SKM-1 (cell line): Measurements from ENCODE around the gene MROH2A.
"Not testable (repeated sequence)": the region's sequence is repeated elsewhere in the genome, so short reads cannot be mapped to it uniquely, and the experiment has no call there.

Experiments used
- DNase-seq: peaks from one replicate; lab custom pipeline; 2025; ENCODE audit not compliant: unreplicated experiment; lab: John Stamatoyannopoulos, UW

MROH2A gene

DNA sequence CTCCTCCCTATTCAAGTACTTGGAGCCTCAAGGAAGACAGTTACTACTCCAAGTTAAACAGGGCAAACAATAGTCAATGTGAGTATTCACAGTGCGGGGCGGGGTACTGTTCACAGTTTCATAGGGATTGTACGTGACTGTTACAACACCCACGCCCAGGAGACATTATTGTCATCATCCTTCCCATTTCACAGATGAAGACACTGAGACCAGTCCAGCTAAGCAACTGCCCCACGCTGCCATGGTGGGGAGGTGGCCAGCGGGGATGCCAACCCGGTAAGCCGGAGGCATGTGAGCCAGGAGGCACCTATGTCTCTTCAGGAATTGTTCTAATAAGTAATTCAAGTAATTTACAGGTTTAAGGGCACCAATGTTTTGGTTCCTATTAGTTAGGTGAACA is 75.2 kb downstream of the MROH2A start:
- DNase-seq, result no peak

DNA sequence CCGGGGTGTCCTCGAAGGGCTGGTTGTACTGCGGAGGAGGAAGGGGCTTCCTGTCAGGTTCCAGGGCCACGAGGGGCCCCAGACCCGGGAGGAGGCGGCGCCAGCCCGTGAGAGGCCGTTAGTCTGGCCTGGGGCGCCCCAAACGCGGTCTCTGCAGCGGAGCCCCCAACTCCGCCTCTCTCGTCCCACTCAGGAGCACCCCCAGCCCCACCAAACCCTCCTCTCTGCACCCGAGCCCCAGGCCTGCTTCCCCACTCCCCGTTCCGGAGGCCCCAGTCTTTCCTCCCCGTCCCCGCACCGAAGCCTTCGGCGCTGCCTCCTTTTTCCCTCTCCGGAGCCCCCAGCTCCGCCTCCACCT is 75.7 kb downstream of the MROH2A start:
- no peak for DNase-seq

DNA sequence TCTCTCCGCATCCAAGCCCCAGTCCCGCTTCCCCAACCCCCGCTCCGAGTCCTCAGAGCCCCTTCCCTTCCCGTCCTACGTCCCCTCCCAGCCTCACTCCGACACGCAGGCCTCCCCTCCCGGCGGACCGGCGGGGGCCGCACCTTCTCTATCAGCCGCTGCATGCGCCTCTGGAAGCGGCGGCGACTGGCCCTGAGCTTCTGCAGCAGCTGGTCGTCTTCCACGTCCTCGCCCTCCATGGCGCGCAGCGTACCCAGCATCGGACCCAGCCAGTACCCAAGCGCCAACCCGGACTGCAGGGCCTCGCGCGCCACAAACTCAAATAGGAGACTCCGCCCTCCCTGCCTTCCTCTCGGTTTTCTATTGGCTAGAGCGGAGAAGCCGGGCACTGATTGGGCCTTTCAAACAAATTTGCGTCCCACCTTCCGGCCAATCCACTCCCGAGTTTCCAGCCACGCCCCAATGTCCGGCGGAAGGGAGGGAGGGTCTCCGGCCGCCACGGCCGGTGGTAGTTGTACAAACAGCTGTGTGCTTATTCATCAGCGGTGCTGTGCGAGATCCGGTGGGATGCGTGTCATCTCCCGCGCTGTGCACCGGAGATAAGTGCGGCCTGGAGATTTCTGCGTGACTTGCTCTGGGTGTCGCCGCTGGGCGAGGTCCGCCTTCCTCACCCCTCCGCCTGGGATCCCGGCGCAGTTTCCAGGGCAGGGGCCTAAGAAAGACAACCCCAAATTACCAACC is 76.3 kb downstream of the MROH2A start, which contains the start of gene HJURP:
Gene HJURP, minus strand, starts transcription at position 295 of the 741 bp plus-strand sequence. Its CDS starts 35 bp downstream, at position 260.
- DNase-seq, result peak; percentile 93

DNA sequence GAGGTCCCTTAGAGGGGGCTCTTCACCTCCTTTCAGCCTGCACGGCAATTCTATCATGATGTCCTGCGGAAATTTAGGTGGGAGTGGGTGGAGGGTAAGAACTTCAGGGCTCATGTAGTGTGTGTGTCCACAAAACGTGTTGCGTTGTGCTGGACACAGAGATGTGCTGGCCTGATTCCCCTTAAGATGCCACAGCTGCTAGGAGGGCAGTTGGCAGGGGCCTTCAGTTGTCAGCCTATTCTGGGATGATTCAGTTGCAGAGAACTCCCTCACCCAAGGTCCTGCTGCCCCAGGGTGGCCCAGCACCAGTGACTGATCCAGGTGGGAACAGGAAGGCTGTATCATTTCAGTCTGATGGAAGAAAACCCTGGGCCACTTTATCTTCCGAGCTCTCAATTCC is 77.2 kb downstream of the MROH2A start:
- no peak for DNase-seq

DNA sequence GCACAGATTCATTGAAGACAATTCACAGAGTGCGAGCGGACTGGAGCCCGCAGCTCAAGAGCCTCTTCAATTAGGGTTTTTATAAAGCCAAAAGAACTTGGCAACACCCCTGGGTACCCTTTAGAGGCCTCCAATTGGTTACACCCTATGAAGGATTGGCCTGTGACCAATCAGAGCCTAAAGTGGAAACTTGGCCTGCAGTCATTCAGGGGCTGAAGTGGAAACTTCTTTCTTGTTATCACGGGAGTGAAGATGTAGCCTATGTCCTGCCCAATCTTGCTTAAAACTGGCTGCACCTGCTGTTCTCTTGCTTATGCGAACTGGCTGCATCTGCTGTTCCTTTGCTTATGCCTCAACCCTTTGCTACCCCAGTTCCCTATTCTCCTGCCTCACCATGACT is 78.1 kb downstream of the MROH2A start:
- DNase-seq, result no peak

DNA sequence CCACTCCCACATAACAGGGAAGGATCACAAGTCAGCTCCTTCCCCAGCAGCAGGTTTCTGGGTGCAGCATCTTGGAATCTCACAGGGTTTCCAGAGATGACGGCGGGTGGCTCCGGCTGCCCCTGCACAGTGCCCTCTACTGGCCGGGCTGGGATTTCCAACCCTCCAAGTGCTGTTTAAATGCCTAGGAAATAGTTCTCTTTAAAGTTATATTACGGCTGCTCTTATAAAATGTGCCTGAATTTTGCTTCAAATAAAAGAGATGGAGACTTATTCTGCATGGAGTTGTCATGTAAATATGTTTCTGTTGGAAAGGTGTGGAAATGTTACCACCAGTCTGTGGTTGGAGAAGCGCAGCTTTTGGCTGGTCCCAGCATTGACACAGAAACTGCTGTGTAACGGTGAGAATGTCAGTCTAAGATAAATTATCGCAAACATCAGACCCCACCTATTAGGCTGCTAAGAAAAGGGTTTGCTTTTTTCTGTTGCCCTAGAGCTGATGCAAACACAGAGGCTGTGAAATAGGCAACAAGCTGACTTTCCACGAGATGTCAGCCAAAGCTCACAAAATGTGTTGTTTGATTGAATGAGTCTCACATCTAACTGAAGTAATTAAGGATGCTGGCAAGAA is 79.5 kb downstream of the MROH2A start:
- DNase-seq, result peak; percentile 14

DNA sequence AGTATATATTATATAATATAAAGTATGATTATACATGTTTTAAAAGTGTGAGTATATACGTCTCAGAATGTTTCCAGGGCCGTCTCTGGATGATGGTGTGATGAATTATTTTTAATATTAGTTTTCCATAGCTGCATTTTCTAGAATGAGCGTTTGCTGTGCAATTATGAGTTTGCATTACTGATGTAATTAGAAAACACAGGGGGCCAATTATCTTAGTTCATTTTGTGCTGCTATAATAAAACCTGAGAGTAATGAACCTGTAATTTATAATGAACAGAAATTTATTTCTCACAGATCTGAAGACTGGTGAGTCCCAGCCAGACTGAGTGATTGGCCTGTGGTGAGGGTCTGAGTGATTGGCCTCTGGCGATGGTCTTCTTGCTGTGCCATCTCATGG is 80.2 kb downstream of the MROH2A start:
- DNase-seq, result no peak

DNA sequence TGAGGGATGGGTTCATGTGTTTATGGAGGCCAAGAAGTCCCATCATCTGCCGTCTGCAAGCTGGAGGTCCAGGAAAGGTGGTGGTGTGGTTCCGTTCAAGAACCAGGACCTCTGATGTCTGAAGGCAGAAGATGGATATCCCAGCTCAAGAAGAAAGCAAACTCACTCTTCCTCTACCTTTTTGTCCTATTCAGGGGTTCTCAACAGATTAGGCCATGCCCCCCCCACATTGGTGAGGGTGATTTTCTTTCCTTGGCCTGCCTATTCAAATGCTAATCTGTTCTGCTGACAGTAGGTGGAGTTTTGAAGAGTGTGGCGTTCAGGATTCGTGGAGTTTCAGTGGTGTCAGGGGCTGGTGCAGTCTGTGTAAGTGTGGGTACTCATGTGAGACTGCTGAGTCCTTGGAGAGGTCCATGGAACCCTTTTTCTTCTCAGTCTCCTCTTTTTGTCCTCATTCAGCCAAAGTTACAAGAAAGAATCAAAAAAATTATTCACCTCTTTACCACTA is 84.2 kb downstream of the MROH2A start:
- no peak for DNase-seq

DNA sequence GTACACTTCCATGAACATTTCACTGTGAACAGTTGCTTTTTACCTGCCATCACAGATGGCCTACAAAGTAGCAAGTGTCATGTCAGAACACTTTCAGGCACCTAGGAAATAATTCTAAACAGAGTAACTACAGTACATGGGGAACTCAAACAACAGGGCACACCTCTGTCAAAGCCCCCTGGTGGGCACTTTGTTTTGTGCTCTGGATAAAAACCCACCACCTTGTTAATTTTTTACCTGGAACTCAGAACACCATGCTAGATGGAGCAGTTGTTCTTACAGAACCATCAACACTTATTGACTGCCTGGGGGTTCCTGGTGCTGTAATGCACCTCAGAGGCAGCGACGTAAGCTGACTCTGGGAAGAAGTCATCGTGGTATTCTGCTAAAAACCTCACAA is 87.7 kb downstream of the MROH2A start:
- DNase-seq, result no peak

DNA sequence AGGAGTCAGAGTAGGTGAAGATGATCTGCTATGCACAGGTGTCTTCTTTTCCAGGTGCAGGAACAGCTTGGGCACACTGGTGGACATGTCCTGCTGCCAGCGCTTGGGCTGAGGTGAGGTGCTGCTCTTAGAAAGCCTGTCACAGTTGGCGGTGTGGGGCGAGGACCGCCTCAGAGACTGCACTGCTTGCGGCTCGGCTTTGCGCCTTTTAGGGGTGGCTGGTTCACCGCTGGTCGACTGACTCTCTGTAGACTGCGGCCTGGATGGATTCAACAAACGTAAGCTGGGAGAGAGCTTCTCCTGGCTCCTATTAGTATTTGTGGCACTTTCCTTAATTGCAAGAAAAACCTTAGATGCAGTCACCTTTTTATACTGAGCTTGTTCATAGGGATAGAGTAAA is 88.3 kb downstream of the MROH2A start:
- no peak for DNase-seq

DNA sequence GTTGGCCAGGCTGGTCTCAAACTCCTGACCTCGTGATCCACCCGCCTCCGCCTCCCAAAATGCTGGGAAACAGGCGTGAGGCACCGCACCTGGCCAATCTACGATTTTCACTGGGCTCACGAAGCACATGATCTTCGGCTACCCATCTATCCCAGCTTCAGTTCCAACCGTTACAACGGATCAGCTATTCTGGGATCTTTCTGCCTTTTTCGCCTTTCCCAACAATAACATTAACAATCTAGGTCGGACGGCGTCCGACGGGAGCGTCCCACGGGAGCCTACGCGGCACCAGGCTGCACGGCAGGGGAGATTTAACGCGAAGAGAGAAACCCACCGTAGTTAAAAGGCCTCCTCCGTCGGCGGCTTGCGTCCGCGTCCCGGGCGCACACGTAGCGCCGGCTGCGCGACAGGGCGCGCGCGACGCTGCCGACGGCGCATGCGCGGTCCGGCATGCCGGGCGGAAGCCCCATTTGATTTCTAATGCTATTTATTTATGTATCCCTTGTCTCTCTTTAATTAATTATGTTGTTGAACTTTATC is 89.9 kb downstream of the MROH2A start, which contains the start of gene MSL3B:
Gene MSL3B, minus strand, starts transcription at position 394 of the 540 bp plus-strand sequence.
- no peak for DNase-seq

DNA sequence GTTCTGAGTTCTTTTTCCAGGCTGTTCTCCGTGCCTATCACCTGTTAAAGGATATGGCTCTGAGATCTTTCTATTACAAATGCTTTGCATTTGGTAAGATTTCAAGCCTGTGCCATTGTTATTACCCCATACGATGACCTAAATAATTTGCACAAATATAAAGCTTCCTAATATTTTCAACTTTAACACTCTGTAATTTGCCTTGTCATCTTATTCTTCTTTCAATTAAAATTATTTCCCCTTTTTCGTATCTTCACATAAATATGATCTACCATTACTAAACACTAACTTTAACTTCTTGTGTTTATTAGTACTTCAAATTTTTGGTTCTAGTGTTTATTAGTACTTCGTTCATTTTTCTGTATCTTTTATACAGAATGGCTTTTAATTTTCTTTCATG is 93.3 kb downstream of the MROH2A start:
- DNase-seq, result no peak

DNA sequence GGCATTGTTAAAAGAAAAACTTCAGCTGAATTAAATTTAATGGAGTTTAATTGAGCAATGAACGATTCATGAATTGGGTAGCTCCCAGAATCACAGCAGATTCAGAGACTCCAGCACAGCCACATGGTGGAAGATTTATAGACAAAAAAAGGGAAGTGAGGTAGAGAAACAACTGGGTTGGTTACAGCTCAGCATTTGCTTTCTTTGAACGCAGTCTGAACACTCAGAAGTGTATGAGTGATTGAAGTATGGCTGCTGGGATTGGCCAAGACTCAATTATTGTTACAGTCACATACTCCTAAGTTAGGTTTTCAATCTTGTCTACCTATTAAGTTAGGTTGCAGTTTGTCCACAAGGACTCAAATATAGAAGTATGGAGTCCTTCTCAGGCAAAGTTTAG is 94.0 kb downstream of the MROH2A start:
- not testable (repeated sequence) for DNase-seq

DNA sequence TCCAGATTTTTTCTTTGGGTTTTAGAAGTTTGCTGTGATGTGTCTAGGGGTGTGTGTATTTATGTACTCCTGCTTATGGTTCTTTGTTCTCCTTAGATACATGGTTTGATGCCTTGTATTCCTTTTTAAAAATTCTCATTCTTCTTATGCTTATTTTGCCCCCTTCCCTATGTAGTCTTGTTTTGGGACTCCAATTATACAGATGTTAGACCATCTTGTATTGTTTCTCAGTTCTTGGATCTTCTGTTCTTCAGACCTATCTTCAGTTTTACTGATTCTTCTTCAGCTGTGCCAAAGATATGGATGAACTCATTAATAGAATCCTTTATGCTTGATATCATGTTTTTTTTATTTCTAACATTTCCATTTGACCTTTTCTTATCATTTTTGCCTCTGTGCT is 104.2 kb downstream of the MROH2A start:
- DNase-seq, result no peak
